GM12864 (cell line): Measurements from ENCODE around the gene USH2A.

Source experiments
- DNase-seq: peaks from one replicate; pipeline ENCODE4 v3.0.0-alpha.2; 2011; ENCODE audit warnings: low read depth
- H3K4me3 ChIP-seq: 2 replicates; pipeline ENCODE4 v1.5.1; 2011; ENCODE audit warnings: mild to moderate bottlenecking, low read depth, low read length, control low read depth
- TF ChIP-seq, protein P1 (sequence below): IDR thresholded peaks from 2 replicates; pipeline ENCODE4 v1.5.1; 2011; ENCODE audit warnings: low read depth, mild to moderate bottlenecking, moderate library complexity, low read length, control low read depth, inconsistent platforms; ENCODE audit errors: missing control alignments

The USH2A gene

DNA sequence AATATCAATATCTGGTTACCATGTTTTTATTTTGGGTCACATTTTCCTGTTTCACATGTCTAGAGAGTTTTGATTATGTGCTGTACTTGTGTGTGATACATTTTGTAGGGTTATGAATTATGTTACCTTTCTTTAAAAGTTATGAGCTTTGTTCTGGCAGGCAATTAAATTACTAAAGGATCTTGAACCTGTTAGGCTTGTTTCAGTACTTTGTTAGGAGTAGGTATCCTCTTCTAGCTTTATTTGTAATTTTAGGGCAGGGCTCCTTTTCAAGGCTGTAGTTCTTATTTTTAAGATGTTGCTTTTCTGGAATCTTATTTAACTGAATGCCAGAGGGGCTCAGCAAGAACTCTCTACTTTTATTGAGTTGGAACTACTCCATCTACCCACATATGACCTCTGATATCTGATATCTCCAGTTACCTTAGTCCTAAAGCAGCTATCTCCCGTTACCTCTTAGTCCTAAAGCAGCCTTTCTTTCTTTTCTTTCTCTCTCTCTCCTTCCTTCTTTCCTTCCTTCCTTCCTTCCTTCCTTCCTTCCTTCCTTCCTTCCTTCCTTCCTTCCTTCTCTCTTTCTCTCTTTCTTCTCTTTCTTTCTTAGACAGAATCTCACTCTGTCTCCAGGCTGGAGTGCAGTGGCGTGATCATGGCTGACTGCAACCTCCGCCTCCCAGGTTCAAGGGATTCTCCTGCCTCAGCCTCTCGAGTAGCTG lies 832.3 kb downstream of the USH2A start:
- no peak overlapping the region for H3K4me3 ChIP-seq
- no peak for DNase-seq
- TF ChIP-seq, protein P1, sequence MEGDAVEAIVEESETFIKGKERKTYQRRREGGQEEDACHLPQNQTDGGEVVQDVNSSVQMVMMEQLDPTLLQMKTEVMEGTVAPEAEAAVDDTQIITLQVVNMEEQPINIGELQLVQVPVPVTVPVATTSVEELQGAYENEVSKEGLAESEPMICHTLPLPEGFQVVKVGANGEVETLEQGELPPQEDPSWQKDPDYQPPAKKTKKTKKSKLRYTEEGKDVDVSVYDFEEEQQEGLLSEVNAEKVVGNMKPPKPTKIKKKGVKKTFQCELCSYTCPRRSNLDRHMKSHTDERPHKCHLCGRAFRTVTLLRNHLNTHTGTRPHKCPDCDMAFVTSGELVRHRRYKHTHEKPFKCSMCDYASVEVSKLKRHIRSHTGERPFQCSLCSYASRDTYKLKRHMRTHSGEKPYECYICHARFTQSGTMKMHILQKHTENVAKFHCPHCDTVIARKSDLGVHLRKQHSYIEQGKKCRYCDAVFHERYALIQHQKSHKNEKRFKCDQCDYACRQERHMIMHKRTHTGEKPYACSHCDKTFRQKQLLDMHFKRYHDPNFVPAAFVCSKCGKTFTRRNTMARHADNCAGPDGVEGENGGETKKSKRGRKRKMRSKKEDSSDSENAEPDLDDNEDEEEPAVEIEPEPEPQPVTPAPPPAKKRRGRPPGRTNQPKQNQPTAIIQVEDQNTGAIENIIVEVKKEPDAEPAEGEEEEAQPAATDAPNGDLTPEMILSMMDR, result no peak

DNA sequence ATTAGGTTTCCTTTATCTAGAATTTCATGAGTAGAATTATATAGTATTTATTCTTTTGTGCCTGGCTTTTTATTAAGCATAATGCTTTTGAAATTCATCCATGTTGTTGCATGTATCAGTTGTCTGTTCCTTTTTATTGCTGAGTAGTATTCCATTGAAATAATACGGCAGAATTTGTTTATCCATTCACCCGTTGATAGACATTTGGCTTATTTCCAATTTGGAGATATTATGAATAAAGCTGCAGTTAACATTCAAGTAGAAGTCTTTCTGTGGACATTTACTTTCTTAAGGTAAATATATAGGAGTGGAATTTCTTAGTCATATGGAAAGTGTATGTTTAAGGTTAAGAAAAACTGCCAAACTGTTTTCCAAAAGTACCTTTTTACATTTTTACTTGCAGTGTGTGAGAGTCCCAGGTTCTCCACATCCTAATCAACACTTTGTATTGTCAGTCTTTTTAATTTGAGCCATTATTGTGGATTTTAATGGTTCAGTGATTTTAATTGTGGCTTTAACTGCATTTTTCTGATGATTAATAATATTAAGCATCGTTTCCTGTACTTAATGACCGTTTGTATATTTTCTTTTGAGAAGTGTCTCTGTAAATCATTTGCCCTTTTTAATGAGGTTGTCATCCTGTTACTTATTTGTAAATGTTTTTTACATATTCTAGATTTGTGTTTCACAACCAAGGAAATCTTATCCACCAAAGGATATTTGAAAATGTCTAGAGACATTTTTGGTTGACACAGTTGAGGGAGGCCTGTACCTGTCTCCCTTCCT lies 833.4 kb downstream of the USH2A start:
- no peak for DNase-seq

DNA sequence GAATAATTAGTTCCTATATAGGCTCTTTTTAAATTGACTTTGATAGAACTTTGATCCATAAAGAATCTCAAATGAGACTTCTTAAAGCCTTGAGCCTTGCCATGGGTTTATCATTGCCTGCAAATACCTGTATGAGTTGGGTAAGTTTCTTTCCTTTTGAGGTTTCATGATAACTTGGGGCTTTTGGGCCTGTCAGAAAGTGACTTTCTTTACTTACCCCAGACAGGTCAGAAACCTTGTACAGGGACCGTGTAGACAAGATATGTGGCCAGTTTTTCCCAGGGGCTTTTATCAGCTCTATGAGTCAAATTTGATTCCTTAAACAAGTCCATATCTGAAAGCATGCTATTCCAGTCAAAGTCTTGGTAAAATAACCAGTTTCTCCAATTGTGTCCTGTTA lies 838.9 kb downstream of the USH2A start:
- TF ChIP-seq, protein P1, result no peak
- H3K4me3 ChIP-seq, result no peak overlapping the region
- no peak for DNase-seq

More for the DNA sequence above, 833.4 kb downstream of the USH2A start:
- TF ChIP-seq, protein P1, result no peak
- H3K4me3 ChIP-seq, result no peak overlapping the region

DNA sequence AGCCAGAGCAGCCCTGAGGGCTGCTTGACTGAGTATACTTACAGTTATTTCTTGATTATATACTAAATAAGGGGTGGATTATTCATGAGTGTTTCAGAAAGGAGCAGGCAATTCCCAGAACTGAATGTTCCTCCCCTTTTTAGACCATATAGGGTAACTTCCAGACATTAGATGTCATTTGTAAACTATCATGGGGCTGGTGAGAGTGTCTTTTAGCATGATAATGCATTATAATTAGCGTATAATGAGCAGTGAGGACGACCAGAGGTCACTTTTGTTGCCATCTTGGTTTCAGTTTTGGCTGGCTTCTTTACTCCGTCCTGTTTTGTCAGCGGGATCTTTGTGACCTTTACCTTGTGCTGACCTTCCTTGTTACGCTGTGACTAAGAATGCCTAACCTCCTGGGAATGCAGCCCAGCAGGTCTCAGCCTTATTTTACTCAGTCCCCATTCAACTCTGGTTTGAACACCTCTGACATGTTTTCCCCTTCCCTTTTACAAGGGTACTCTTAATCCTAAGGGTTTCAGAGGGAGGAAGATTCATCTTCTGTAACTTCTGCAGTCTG lies 840.0 kb downstream of the USH2A start:
- TF ChIP-seq, protein P1, result no peak
- no peak for DNase-seq
- H3K4me3 ChIP-seq, result no peak overlapping the region

DNA sequence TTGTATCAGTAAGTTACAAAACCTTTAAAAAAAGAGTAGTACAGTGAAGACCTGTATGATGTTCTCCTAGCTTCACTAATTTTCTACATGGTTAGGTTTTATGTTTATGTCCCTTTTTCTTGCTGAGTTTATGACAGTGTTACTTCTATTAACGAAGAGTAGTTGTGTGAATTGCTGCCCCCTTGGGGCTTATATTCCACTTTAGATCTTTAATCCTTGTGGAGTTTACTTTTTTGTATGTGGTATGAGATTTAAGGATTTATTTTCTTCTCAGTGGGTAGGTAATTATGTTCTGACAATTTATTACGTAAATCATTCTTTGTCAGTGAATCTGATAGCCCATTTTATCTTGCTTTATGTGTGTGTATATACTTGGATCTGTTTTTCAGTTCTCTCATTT lies 841.4 kb downstream of the USH2A start:
- TF ChIP-seq, protein P1, result no peak
- DNase-seq, result no peak
- H3K4me3 ChIP-seq, result no peak overlapping the region
